Loucy (cell line): Measurements from ENCODE around the gene USP31.

Experiments used
- H2AFZ ChIP-seq: fragments of 200-600 bp; sonication (generic); 2 replicates; pipeline ENCODE4 v1.6.0; 2016; ENCODE audit warnings: antibody characterized with exemption, mild to moderate bottlenecking, low read length, moderate library complexity
- H3F3A ChIP-seq: fragments of 200-600 bp; 2 replicates; pipeline ENCODE4 v1.6.0; 2016; ENCODE audit warnings: antibody characterized with exemption, low read depth, mild to moderate bottlenecking
- H3K27me3 ChIP-seq: fragments of 200-600 bp; sonication (generic); 2 replicates; pipeline ENCODE4 v1.6.1; 2014; ENCODE audit warnings: low read length, mild to moderate bottlenecking; ENCODE audit not compliant: insufficient read depth, poor library complexity, severe bottlenecking
- H3K36me3 ChIP-seq: fragments of 200-600 bp; sonication (generic); 2 replicates; pipeline ENCODE4 v1.6.1; 2016; ENCODE audit warnings: low read length; ENCODE audit not compliant: insufficient read depth
- H3K4me1 ChIP-seq: fragments of 200-600 bp; sonication (generic); 2 replicates; pipeline ENCODE4 v1.5.1; 2014; ENCODE audit warnings: low read length, mild to moderate bottlenecking; ENCODE audit not compliant: insufficient read depth, poor library complexity, severe bottlenecking
- H3K4me2 ChIP-seq: fragments of 200-600 bp; sonication (generic); 2 replicates; pipeline ENCODE4 v1.6.0; 2014; ENCODE audit warnings: antibody characterized with exemption, low read length, low read depth, mild to moderate bottlenecking; ENCODE audit not compliant: poor library complexity, severe bottlenecking
- H3K4me3 ChIP-seq: fragments of 200-600 bp; sonication (generic); 2 replicates; pipeline ENCODE4 v1.5.1; 2014; ENCODE audit warnings: low read length, mild to moderate bottlenecking, mixed read lengths; ENCODE audit not compliant: poor library complexity, severe bottlenecking
- H3K79me2 ChIP-seq: fragments of 200-600 bp; sonication (generic); 2 replicates; pipeline ENCODE4 v1.6.1; 2014; ENCODE audit warnings: low read length; ENCODE audit not compliant: insufficient read depth
- H3K9ac ChIP-seq: fragments of 200-600 bp; sonication (generic); 2 replicates; pipeline ENCODE4 v1.6.0; 2014; ENCODE audit warnings: mild to moderate bottlenecking, low read depth, low read length, moderate library complexity; ENCODE audit not compliant: poor library complexity, severe bottlenecking
- H3K9me2 ChIP-seq: fragments of 200-600 bp; sonication (generic); replicated peaks from 2 replicates; pipeline ENCODE4 v1.6.1; 2016; ENCODE audit warnings: low read depth, low read length, mixed read lengths
- H3K9me3 ChIP-seq: fragments of 200-600 bp; sonication (generic); 2 replicates; pipeline ENCODE4 v1.6.1; 2014; ENCODE audit warnings: mild to moderate bottlenecking, antibody characterized with exemption, low read length, low read depth; ENCODE audit not compliant: insufficient read depth
- H4K20me1 ChIP-seq: fragments of 200-600 bp; sonication (generic); 2 replicates; pipeline ENCODE4 v1.6.0; 2014; ENCODE audit warnings: antibody characterized with exemption, low read length, mild to moderate bottlenecking; ENCODE audit not compliant: insufficient read depth, poor library complexity, severe bottlenecking
- CTCF ChIP-seq: fragments of 200-600 bp; sonication (generic); conservative IDR thresholded peaks from 2 replicates; pipeline ENCODE4 v1.5.1; 2014; ENCODE audit warnings: mild to moderate bottlenecking, antibody characterized with exemption, low read length
- EZH2phosphoT487 ChIP-seq: fragments of 200-600 bp; IDR thresholded peaks from 2 replicates; pipeline ENCODE4 v1.6.1; 2018; ENCODE audit warnings: antibody characterized with exemption, mild to moderate bottlenecking, moderate library complexity, borderline replicate concordance

The USP31 gene

DNA sequence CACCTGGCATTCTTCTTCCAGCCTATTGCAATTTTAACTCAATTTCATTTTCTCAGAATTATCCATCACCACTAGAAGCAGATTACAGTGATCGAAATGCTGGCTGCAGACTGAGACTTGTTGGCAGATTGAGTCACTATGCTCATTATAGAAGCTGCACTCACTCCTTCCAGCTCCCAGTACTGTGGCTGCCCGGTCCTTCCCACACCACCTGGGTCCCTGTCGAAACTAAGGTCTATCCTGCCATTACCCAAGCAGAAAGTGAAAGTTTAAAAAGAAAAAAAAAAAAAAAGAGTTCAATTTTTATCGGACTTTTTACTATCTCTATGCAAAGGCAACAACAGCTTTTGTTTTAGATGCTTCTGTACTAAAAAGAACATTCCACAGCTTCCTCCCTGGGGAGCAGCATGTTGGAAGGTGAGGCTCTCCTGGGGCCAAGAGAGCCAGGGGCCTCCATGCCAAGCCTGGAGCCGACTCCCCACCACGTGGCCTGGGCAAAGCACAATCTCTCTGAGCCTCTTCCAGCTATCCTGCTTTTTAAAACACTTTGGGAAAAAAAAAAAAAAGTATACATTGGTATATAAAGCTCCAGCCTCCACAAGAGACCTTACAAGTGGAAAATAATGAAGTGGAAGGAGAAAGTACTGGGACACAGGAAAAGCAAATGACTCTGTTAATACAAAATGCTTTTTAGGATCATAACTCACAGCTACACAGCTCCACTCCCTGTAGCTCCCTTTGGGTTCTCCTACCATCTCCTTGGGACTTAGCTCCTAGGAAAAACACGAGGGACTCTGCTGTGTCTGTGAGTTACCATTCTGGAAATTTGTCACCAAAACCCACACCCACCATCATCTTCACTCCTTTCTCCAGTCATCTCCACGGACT, 77.8 kb downstream of the USP31 start:
- H3K9me3 ChIP-seq: no peaks in the 10 kb centered on the region
- H3F3A ChIP-seq: no peaks in the 10 kb centered on the region
- no peaks in the 10 kb centered on the region for H3K27me3 ChIP-seq
- no peaks in the 10 kb centered on the region for H4K20me1 ChIP-seq
- H3K4me1 ChIP-seq: no peaks in the 10 kb centered on the region
- H3K9ac ChIP-seq: no peak overlapping the region
- H3K4me2 ChIP-seq: no peak overlapping the region
- H3K9me2 ChIP-seq: no peaks in the 10 kb centered on the region
- peaks cover 39% of the 10 kb centered on the region; the same call in 1 of the 2 replicates for H3K36me3 ChIP-seq
- H3K79me2 ChIP-seq: no peaks in the 10 kb centered on the region
- H3K4me3 ChIP-seq: no peak overlapping the region
- no peak for TF ChIP-seq EZH2phosphoT487
- no peak overlapping the region for H2AFZ ChIP-seq

DNA sequence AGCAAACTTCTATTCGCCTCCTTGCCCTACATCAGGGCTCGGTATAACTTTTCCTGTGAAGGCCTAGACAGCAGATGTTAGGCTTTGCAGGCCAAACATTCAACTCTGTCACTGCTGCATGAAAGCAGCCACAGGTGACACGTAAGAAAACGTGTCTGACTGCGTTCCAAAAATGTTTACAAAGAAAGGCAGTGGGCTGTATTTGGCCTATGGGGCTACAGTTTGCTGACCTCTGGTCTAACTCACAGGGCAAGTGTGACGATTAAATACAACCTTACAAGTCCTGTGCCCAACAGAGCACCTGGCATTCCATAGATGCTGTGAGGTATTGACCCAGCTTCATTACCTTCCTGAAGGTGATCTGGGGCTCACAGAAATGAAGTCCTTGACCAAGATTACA, 79.4 kb downstream of the USP31 start:
- Histone ChIP-seq H3K4me3 (no peak overlapping the region), H2AFZ (no peak overlapping the region), H4K20me1 (no peaks in the 10 kb centered on the region), H3K36me3 (peaks cover 39% of the 10 kb centered on the region; the same call in 1 of the 2 replicates), H3F3A (no peaks in the 10 kb centered on the region), H3K27me3 (no peaks in the 10 kb centered on the region), H3K9me3 (no peaks in the 10 kb centered on the region), H3K9me2 (no peaks in the 10 kb centered on the region), H3K4me2 (no peak overlapping the region), H3K4me1 (no peaks in the 10 kb centered on the region), H3K79me2 (no peaks in the 10 kb centered on the region), H3K9ac (no peak overlapping the region)
- TF ChIP-seq CTCF (no peak), EZH2phosphoT487 (no peak)

- Histone ChIP-seq H3F3A (no peaks in the 10 kb centered on the region), H4K20me1 (no peaks in the 10 kb centered on the region), H3K9me2 (no peaks in the 10 kb centered on the region), H3K9ac (no peak overlapping the region), H3K4me1 (no peaks in the 10 kb centered on the region), H3K36me3 (peaks cover 34% of the 10 kb centered on the region; the same call in 1 of the 2 replicates), H3K4me2 (no peak overlapping the region), H3K9me3 (no peaks in the 10 kb centered on the region), H3K4me3 (no peak overlapping the region), H3K79me2 (no peaks in the 10 kb centered on the region), H2AFZ (no peak overlapping the region), H3K27me3 (no peaks in the 10 kb centered on the region)
- TF ChIP-seq EZH2phosphoT487 (no peak), CTCF (no peak)
Measured at GRCh38 chr16:23068079-23068736, 81.0 kb downstream of the USP31 start.
